CD4-positive, alpha-beta T cell (primary cell): Measurements from ENCODE around the gene BICRA. TPM values are rescaled to one million over a fixed set of nuclear protein-coding genes. Genes with fewer than 3 reads are reported as not detected.

Experiments used
- ATAC-seq: fragments of 200-7000 bp; cut with Tn5 transposase; one replicate; pipeline ENCODE4 v1.10.0; 2022; ENCODE audit warnings: mild to moderate bottlenecking; ENCODE audit not compliant: poor library complexity
- CTCF ChIA-PET: fragments of 350-600 bp; sonication (Branson Sonifier 250); formaldehyde crosslinking; loops from one replicate; lab custom pipeline; 2021; ENCODE audit warnings: antibody characterized with exemption, inconsistent platforms; lab: Charles Lee
- POLR2A ChIA-PET: fragments of 350-600 bp; sonication (Branson Sonifier 250); formaldehyde crosslinking; loops from one replicate; lab custom pipeline; 2021; ENCODE audit warnings: antibody characterized with exemption, inconsistent platforms; lab: Charles Lee
- DNase-seq, 14 experiments: peaks; one replicate each; pipeline ENCODE4 v3.0.0-alpha.2; 2013 to 2020; ENCODE audit warnings: mixed read lengths in 2 of 14
- H3K27ac ChIP-seq, 2 donors: one replicate each; pipeline versions ENCODE4 v1.5.1 to v1.7.0; 2013; ENCODE audit warnings: low read length in 2 of 2, low read depth in 1 of 2, mild to moderate bottlenecking in 1 of 2
- H3K27me3 ChIP-seq, 2 experiments: 1 replicate in 1 of 2; 2 replicates in 1 of 2; pipeline versions ENCODE4 v1.6.1 to v1.7.0; 2013; ENCODE audit warnings: low read length in 2 of 2, control low read depth in 1 of 2, mild to moderate bottlenecking in 1 of 2, moderate library complexity in 1 of 2; ENCODE audit not compliant: insufficient read depth in 2 of 2, control insufficient read depth in 1 of 2
- H3K36me3 ChIP-seq: one replicate; pipeline ENCODE4 v1.6.1; 2013; ENCODE audit warnings: low read length, control low read depth; ENCODE audit not compliant: insufficient read depth
- H3K4me1 ChIP-seq: one replicate; pipeline ENCODE4 v1.6.1; 2013; ENCODE audit warnings: low read length, control low read depth; ENCODE audit not compliant: insufficient read depth
- H3K4me3 ChIP-seq: one replicate; pipeline ENCODE4 v1.5.1; 2013; ENCODE audit warnings: mild to moderate bottlenecking, low read length, moderate library complexity
- H3K9me3 ChIP-seq, 2 experiments: 1 replicate in 1 of 2; 2 replicates in 1 of 2; pipeline versions ENCODE4 v1.6.1 to v1.7.0; 2013; ENCODE audit warnings: low read length in 2 of 2, mild to moderate bottlenecking in 2 of 2, control low read depth in 1 of 2, moderate library complexity in 1 of 2; ENCODE audit not compliant: control insufficient read depth in 1 of 2, insufficient read depth in 1 of 2
- H3K27ac Mint-ChIP-seq: one replicate; pipeline ENCODE4 v1.8.0; 2020; ENCODE audit warnings: mixed read lengths
- H3K27me3 Mint-ChIP-seq: one replicate; pipeline ENCODE4 v1.8.0; 2021; ENCODE audit warnings: mixed read lengths
- H3K36me3 Mint-ChIP-seq: one replicate; pipeline ENCODE4 v1.8.0; 2021; ENCODE audit warnings: low read depth, mixed read lengths
- H3K4me1 Mint-ChIP-seq: one replicate; pipeline ENCODE4 v1.8.0; 2021; ENCODE audit warnings: low read depth, mixed read lengths
- H3K4me3 Mint-ChIP-seq: one replicate; pipeline ENCODE4 v1.8.0; 2020; ENCODE audit warnings: mild to moderate bottlenecking, mixed read lengths
- H3K9me3 Mint-ChIP-seq: one replicate; pipeline ENCODE4 v1.8.0; 2020; ENCODE audit warnings: mixed read lengths
- CTCF ChIP-seq: fragments of 200-600 bp; IDR thresholded peaks from one replicate; pipeline ENCODE4 v1.8.0; 2022; ENCODE audit warnings: antibody characterized with exemption, mild to moderate bottlenecking
- intact Hi-C, 2 experiments: fragments of 100-400 bp; cut with DNase I in 1 of 2; cut with micrococcal nuclease in 1 of 2; formaldehyde crosslinking; loops; one replicate each; pipeline versions ENCODE4 v1.15.1 to v1.9.0; 2023 to 2025; cut with DNase I, micrococcal nuclease
- total RNA-seq, 174 experiments: library from RNA in 2 of 174; stranded (reverse) in 2 of 174; gene quantifications; one replicate each; pipeline ENCODE4 v1.2.3 and lab custom pipeline; 2021 to 2026

BICRA gene
- total RNA-seq, 2 experiments from 2014 or later, result 21.2 to 22.0 TPM

GRCh38 chr19:47610902-47611301 lies 2.0 kb downstream of the BICRA start:
- Histone ChIP-seq H3K4me3 (peak overlapping the region; percentile 85), H3K27ac (no peak overlapping the region), H3K27me3 (no peaks in the 10 kb centered on the region), H3K36me3 (peaks cover 25% of the 10 kb centered on the region), H3K9me3 (no peaks in the 10 kb centered on the region), H3K4me1 (peaks cover 53% of the 10 kb centered on the region)
- peaks cover 45% of the 10 kb centered on the region for H3K4me1 Mint-ChIP-seq
- DNase-seq (no peak), ATAC-seq (no peak)
- H3K27ac Mint-ChIP-seq, result peak overlapping the region; percentile 87
- peak overlapping the region; percentile 86 for H3K4me3 Mint-ChIP-seq
- no peaks in the 10 kb centered on the region for H3K9me3 Mint-ChIP-seq
- H3K36me3 Mint-ChIP-seq, result peaks cover 38% of the 10 kb centered on the region
- ChIA-PET POLR2A (interaction anchor here (0.5 to 2.6 kb wide), 12 partner anchors 10 to 141 kb away, joined by 3 to 61 read pairs (median 5); partner anchors contain the start of genes KPTN, NAPA and ZNF541), CTCF (interaction anchor here (1.7 to 2.5 kb wide), 4 partner anchors 11 to 95 kb away, joined by 3 to 24 read pairs (median 8); partner anchors contain the start of gene NAPA)
- intact Hi-C loops, result loop anchor here in 1 of 2 experiments (5.0 kb wide), 2 partner anchors 86 to 174 kb away; no protein-coding TSS in a partner anchor
- H3K27me3 Mint-ChIP-seq, result no peaks in the 10 kb centered on the region
- TF ChIP-seq CTCF, result no peak

- no peaks in the 10 kb centered on the region for H3K27me3 ChIP-seq
- Mint-ChIP-seq H3K4me1 (peaks cover 47% of the 10 kb centered on the region), H3K27me3 (no peaks in the 10 kb centered on the region), H3K36me3 (peaks cover 40% of the 10 kb centered on the region), H3K27ac (peak overlapping the region; percentile 35), H3K9me3 (no peaks in the 10 kb centered on the region), H3K4me3 (peak overlapping the region; percentile 38)
- H3K27ac ChIP-seq, result no peak overlapping the region
- ATAC-seq (no peak), DNase-seq (no peak)
- peaks cover 25% of the 10 kb centered on the region for H3K36me3 ChIP-seq
- POLR2A ChIA-PET, result interaction anchor here (0.5 to 2.5 kb wide), 3 partner anchors 14 to 42 kb away, joined by 3 to 10 read pairs (median 4); no protein-coding TSS in a partner anchor
- H3K4me3 ChIP-seq, result no peak overlapping the region
- H3K9me3 ChIP-seq, result no peaks in the 10 kb centered on the region
- intact Hi-C loops, result loop anchor here in 1 of 2 experiments (5.0 kb wide), 2 partner anchors 84 to 176 kb away; no protein-coding TSS in a partner anchor
- no peak for TF ChIP-seq CTCF
- H3K4me1 ChIP-seq, result peaks cover 55% of the 10 kb centered on the region
- CTCF ChIA-PET, result interaction anchor here (1.4 kb wide), 1 partner anchor 98 kb away, joined by 3 read pairs; the partner anchor contains the start of gene NAPA
Observed at GRCh38 chr19:47613165-47614020, 4.5 kb downstream of the BICRA start.

- POLR2A ChIA-PET, result interaction anchor here (0.5 to 2.5 kb wide), 3 partner anchors 14 to 43 kb away, joined by 3 to 10 read pairs (median 4); no protein-coding TSS in a partner anchor
- Mint-ChIP-seq H3K4me3 (peak overlapping the region; percentile 7), H3K9me3 (no peaks in the 10 kb centered on the region), H3K4me1 (peaks cover 53% of the 10 kb centered on the region), H3K36me3 (peaks cover 38% of the 10 kb centered on the region), H3K27me3 (no peaks in the 10 kb centered on the region), H3K27ac (peak overlapping the region; percentile 35)
- intact Hi-C loops, result loop anchor here in 1 of 2 experiments (5.0 kb wide), 2 partner anchors 83 to 177 kb away; no protein-coding TSS in a partner anchor
- Histone ChIP-seq H3K4me3 (no peak overlapping the region), H3K27me3 (no peaks in the 10 kb centered on the region), H3K27ac (no peak overlapping the region), H3K4me1 (peaks cover 61% of the 10 kb centered on the region), H3K36me3 (peaks cover 25% of the 10 kb centered on the region), H3K9me3 (no peaks in the 10 kb centered on the region)
- no peak for DNase-seq
- no peak for ATAC-seq
- CTCF ChIA-PET, result interaction anchor here (1.4 kb wide), 1 partner anchor 99 kb away, joined by 3 read pairs; the partner anchor contains the start of gene NAPA
- TF ChIP-seq CTCF, result no peak
Observed at GRCh38 chr19:47614021-47614295, 5.0 kb downstream of the BICRA start.
